GM21786 (cell line): Measurements from ENCODE around the gene PRSS33.

Experiments used
- ATAC-seq: cut with Tn5 transposase; IDR thresholded peaks from one replicate; pipeline ENCODE4 v1.9.1; 2021; ENCODE audit not compliant: unreplicated experiment

PRSS33 gene

DNA sequence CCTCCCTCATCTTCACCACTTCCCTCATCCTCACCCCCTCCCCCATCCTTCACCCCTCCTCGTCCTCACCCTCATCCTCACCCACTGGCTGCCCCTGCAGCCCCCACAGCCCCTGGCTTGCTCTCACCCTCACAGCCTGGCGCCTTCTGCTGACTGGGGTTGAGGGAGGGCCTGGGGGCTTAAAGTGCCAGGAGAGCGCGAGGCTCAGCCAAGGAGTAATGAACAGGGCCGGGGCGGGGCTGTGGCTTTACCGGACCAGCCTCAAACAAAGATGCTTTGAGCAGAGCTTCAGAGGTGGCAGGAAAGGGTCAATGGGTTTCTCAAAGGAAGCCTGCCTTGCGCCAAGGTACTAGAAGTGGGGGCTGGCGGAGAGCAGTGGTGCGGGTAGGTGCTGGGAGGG, at the start of gene PRSS33:
PRSS33 (minus strand) TSS at position 155 of the 400 bp plus-strand sequence. CDS start 1,013 bp downstream, outside the sequence.
- no peak for ATAC-seq

GRCh38 chr16:2836646-2837508, 49.5 kb upstream of the PRSS33 start:
- ATAC-seq, result no peak

GRCh38 chr16:2835638-2836493, 48.5 kb upstream of the PRSS33 start:
- no peak for ATAC-seq

- no peak for ATAC-seq
These were observed 47.6 kb upstream of the PRSS33 start for GRCh38 chr16:2834968-2835367.

DNA sequence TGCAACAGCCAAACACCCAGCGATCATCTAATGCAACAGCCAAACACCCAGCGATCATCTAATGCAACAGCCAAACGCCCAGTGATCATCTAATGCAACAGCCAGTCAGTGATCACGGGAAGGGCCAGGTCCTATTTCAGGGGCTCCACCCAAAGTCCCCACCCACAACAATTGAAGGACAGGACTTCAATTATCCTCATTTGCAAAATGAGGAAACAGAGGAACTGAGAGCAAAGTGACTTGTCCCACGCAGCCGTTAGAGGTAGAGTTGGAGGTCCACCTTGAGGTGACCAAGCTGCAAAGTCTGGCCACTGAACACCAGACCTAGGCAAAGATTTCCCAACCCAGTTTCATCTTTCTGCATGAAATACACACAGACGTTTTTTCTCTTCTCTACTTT, 46.4 kb upstream of the PRSS33 start:
- no peak for ATAC-seq

GRCh38 chr16:2831203-2831602, 43.8 kb upstream of the PRSS33 start:
- ATAC-seq, result no peak

GRCh38 chr16:2830355-2830695, 43.0 kb upstream of the PRSS33 start:
- no peak for ATAC-seq

- no peak for ATAC-seq
These were observed 42.4 kb upstream of the PRSS33 start, which contains the start of gene ZG16B for GRCh38 chr16:2829501-2830354. Gene ZG16B, plus strand, starts transcription at chr16:2830303. Its CDS starts 139 bp downstream, at chr16:2830442.

- ATAC-seq, result no peak
These were observed 41.6 kb upstream of the PRSS33 start for GRCh38 chr16:2828876-2829430.

DNA sequence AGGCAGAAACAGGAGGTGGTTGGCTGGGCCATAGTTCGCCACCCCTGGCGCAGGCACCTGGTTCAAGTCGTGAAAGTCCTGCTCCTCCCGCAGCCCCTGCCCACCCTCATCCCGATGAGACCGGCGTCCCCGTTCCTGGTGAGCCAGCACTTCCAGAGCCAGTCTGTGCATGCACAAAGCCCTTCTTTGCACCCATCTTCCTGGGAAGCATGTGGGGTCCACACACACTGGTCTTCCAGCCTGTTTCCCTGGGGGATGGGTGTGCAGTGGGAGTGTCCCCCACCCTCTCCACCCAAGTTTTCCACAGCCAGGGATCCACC, 41.1 kb upstream of the PRSS33 start:
- ATAC-seq, result no peak

DNA sequence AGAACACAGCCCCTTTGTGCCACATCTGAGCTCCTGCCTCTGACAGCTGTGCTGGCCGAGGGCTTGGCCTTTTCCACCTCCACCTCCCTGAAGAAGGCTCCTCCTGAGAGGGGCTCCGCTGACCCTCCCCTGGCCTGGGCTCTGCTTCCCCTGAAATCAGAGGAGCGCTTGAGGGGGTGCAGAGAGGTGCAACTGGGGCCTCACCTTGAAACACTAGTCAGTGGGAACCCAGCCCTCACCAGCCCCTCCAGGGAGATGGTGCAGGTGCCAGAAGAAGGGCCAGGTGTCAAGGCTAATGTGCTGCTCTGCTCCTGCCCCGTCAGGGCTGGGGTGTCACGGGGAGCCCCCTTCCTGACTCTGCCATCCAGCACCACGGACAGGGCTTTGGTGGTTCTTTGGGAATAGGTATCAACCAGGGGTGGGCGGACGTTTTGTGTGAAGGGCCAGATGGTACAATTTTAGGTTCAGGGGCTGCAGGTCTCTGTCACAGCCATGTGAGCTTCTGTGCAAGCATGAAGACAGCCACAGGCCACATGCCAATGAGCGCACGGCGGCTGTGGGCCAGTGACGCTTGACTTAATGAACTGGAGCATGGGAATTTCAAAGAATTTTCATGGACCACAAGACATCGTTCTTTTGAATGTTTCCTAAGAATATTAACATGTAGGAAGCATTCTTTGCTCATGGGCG, 40.6 kb upstream of the PRSS33 start:
- no peak for ATAC-seq

DNA sequence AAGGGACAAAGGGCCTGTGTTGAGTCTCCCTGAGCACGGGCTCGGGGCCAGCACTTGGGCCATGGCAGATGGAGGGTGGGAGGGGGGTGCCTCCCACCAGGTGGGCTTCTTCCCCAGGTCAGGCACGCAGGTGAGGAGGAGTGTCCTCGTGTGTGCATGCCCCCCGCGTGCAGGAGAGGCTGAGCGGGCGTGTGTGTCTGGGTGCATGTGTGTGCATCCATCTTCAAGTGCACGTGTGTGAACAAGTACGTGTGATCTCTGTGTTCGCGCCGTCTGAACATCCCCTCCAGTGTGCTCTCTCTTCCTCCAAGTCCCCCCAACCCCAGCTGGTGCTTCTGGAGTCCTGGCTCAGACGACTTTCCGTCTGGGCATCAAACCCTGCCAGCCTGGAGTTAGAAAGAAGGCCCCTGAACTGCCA, 40.0 kb upstream of the PRSS33 start:
- no peak for ATAC-seq

DNA sequence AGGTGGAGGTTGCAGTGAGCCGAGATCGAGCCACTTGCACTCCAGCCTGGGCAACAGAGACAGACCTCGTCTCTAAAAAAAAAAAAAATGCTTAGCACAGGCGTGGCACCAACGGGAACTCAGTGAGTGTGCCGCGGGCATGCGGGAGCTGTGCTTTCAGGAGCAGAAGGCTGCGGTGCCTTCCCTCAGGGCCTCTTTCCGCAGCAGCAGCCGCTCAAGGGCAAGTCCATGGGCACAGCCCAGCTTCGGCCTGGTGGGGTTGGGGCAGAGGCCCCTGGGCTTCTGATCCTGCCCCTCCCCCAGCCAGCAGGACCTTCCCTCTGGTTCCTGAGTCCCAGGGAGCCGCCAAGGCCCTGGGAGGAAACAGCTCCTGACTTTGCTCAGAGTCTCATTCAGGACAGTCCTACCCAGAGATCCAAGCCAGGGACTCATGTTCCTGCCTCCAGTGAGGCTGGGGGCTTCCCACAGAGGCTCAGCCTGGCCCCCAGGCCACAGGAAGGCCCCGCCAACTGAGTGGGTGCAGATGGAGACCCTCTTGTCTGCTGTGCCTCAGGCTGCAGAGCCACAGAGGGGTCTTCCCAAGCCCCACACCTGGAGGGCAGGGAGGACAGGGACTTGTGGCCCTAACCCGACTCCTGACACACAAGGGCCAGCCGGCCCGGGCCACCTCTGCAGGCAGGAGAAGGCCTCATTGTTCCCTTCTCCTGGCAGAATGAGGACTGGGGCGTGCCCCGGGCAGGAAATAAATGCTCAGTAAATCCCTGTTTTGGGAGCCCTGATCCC, 39.4 kb upstream of the PRSS33 start:
- no peak for ATAC-seq

DNA sequence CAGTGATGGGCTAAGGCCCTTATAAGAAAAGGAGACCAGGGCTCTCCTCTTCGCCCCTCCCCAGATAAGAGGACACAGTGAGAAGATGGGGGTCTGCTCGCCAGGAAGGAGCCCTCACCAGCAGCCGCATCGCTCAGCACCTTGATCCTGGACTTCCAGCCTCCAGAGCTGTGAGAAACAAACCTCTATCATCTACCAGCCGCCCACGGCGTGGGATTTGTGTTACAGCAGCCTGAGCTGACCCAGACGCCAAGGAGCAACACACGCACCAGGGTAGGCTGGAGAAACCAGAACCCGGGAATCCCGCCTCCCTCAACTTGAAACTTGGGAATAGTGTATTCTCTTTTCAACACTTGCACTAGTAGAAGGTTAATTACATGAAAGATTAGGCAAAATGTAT, 38.5 kb upstream of the PRSS33 start:
- no peak for ATAC-seq

- ATAC-seq, result no peak
These were observed 37.8 kb upstream of the PRSS33 start for GRCh38 chr16:2825049-2825742.

GRCh38 chr16:2824626-2825025, 37.3 kb upstream of the PRSS33 start:
- ATAC-seq, result no peak

DNA sequence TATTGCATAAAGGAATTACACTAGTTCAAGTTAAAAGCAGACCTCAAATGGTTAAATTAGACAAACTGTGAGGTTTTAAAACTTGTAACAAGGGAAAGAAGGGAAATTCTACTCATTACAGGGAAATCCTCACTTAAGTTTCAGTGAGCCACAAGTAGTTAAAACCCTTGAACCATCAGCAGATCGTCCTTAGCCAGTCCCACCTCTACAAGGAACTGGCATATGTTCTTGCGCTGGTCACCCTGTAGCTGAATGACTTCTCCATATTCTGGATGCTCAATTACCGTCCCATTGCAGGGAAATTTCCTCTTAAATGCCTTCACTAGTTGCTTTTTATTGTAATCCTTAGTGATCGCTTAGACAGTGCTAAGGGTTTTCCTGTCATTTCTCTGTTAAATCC, 35.1 kb upstream of the PRSS33 start:
- no peak for ATAC-seq

DNA sequence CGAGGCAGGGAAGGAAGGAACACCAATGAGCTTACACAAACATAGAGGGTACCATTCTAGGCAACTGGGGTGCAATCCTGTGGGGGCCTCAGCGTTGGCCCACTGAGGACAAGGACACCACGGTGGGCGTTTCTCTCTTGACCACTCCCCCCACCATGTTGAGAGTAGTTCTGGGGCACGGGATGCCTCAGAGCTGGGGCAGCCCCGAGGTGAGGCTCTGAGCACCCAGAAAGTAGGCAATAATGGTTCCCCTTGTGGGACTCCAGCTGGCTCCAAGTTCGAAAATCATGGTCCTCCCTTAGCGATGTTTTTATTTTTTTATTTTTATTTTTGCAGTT, 34.8 kb upstream of the PRSS33 start:
- no peak for ATAC-seq
